Activated T-cell treated with anti-CD3 and anti-CD28 coated beads for 1 hour (primary cell): Measurements from ENCODE around the gene CDH13.

Experiments
- DNase-seq: peaks from one replicate; pipeline ENCODE4 v3.0.0-alpha.2; 2020; ENCODE audit warnings: low read depth

The CDH13 gene

GRCh38 chr16:82653550-82654511 is 27.1 kb downstream of the CDH13 start:
- DNase-seq = peak; percentile 14

GRCh38 chr16:82655072-82655714 is 28.4 kb downstream of the CDH13 start:
- DNase-seq = peak; percentile 40

- DNase-seq = no peak
These were observed 29.1 kb downstream of the CDH13 start for GRCh38 chr16:82655720-82656490.

- no peak for DNase-seq
These were observed 30.5 kb downstream of the CDH13 start for GRCh38 chr16:82657239-82657638.

- no peak for DNase-seq
These were observed 31.0 kb downstream of the CDH13 start for GRCh38 chr16:82657786-82658185.

- DNase-seq = no peak
These were observed 32.0 kb downstream of the CDH13 start for GRCh38 chr16:82658796-82659195.

GRCh38 chr16:82660075-82660645 is 33.4 kb downstream of the CDH13 start:
- no peak for DNase-seq

GRCh38 chr16:82660966-82661365 is 34.2 kb downstream of the CDH13 start:
- DNase-seq = no peak

GRCh38 chr16:82664181-82664580 is 37.4 kb downstream of the CDH13 start:
- DNase-seq = no peak

GRCh38 chr16:82665025-82665424 is 38.3 kb downstream of the CDH13 start:
- DNase-seq = no peak

GRCh38 chr16:82667437-82667836 is 40.7 kb downstream of the CDH13 start:
- no peak for DNase-seq

GRCh38 chr16:82668094-82668493 is 41.3 kb downstream of the CDH13 start:
- DNase-seq = no peak

GRCh38 chr16:82671741-82672140 is 45.0 kb downstream of the CDH13 start:
- peak; percentile 16 for DNase-seq

- no peak for DNase-seq
These were observed 45.9 kb downstream of the CDH13 start for GRCh38 chr16:82672676-82673075.

- DNase-seq = no peak
These were observed 48.5 kb downstream of the CDH13 start for GRCh38 chr16:82675300-82675699.

- DNase-seq = no peak
These were observed 54.8 kb downstream of the CDH13 start for GRCh38 chr16:82681592-82681991.

GRCh38 chr16:82682767-82683166 is 56.0 kb downstream of the CDH13 start:
- DNase-seq = no peak

GRCh38 chr16:82684256-82684655 is 57.5 kb downstream of the CDH13 start:
- DNase-seq = no peak

GRCh38 chr16:82685526-82685925 is 58.8 kb downstream of the CDH13 start:
- no peak for DNase-seq

GRCh38 chr16:82694239-82694874 is 67.6 kb downstream of the CDH13 start:
- no peak for DNase-seq

- no peak for DNase-seq
These were observed 69.0 kb downstream of the CDH13 start for GRCh38 chr16:82695806-82696205.

- no peak for DNase-seq
These were observed 72.5 kb downstream of the CDH13 start for GRCh38 chr16:82699260-82699659.
